GM19372 (cell line): ENCODE results near the gene APOL1.
"Not testable (repeated sequence)": the region's sequence is repeated elsewhere in the genome, so short reads cannot be mapped to it uniquely, and the experiment has no call there.

Experiments used
- ATAC-seq: cut with Tn5 transposase; IDR thresholded peaks from one replicate; pipeline ENCODE4 v1.9.1; 2021; ENCODE audit warnings: mild to moderate bottlenecking, low read depth, moderate library complexity; ENCODE audit not compliant: unreplicated experiment

Gene APOL1

GRCh38 chr22:36289406-36289870 lies 36.5 kb downstream of the APOL1 start:
- ATAC-seq: no peak

- ATAC-seq: not testable (repeated sequence)
These were observed 37.0 kb downstream of the APOL1 start for GRCh38 chr22:36289948-36290371.

- not testable (repeated sequence) for ATAC-seq
These were observed 37.6 kb downstream of the APOL1 start for GRCh38 chr22:36290391-36291075.

GRCh38 chr22:36291831-36292740 lies 39.2 kb downstream of the APOL1 start:
- no peak for ATAC-seq

- ATAC-seq: no peak
These were observed 40.0 kb downstream of the APOL1 start for GRCh38 chr22:36292823-36293530.

- ATAC-seq: no peak
These were observed 40.8 kb downstream of the APOL1 start for GRCh38 chr22:36293606-36294292.

- no peak for ATAC-seq
These were observed 41.3 kb downstream of the APOL1 start for GRCh38 chr22:36294293-36294620.

GRCh38 chr22:36294801-36295200 lies 41.9 kb downstream of the APOL1 start:
- ATAC-seq: no peak

- no peak for ATAC-seq
These were observed 42.3 kb downstream of the APOL1 start for GRCh38 chr22:36295247-36295646.

- no peak for ATAC-seq
These were observed 43.8 kb downstream of the APOL1 start for GRCh38 chr22:36296690-36297089.

- ATAC-seq: no peak
These were observed 44.6 kb downstream of the APOL1 start for GRCh38 chr22:36297568-36297967.

- no peak for ATAC-seq
These were observed 45.2 kb downstream of the APOL1 start for GRCh38 chr22:36298118-36298517.

GRCh38 chr22:36298601-36299000 lies 45.7 kb downstream of the APOL1 start:
- no peak for ATAC-seq

- no peak for ATAC-seq
These were observed 46.4 kb downstream of the APOL1 start for GRCh38 chr22:36299295-36299694.

- ATAC-seq: no peak
These were observed 47.0 kb downstream of the APOL1 start for GRCh38 chr22:36299911-36300310.

GRCh38 chr22:36300396-36301212 lies 47.7 kb downstream of the APOL1 start:
- ATAC-seq: no peak

- peak; percentile 65 for ATAC-seq
These were observed 48.5 kb downstream of the APOL1 start for GRCh38 chr22:36301384-36301828.

GRCh38 chr22:36301851-36302250 lies 48.9 kb downstream of the APOL1 start:
- no peak for ATAC-seq

- ATAC-seq: no peak
These were observed 49.6 kb downstream of the APOL1 start for GRCh38 chr22:36302439-36303114.
